Psoas muscle (tissue), 8 donors: ENCODE measurements around the gene DDX41. TPM values are rescaled to one million over a fixed set of nuclear protein-coding genes. Genes with fewer than 3 reads are reported as not detected.

Experiments used
- ATAC-seq, 4 donors: fragments of 200-7000 bp; cut with Tn5 transposase; one replicate each; pipeline ENCODE4 v1.9.1; 2020; ENCODE audit warnings: moderate library complexity in 3 of 4, mild to moderate bottlenecking in 2 of 4
- DNase-seq, 2 donors: peaks; one replicate each; pipeline ENCODE4 v3.0.0-alpha.2; 2020
- H3K27ac ChIP-seq: fragments of 200-600 bp; one replicate; pipeline ENCODE4 v1.8.0; 2022
- H3K27me3 ChIP-seq, 3 donors: fragments of 200-600 bp in 1 of 3; one replicate each; pipeline versions ENCODE4 v1.6.1 to v1.8.0; 2013 to 2022; ENCODE audit warnings: low read length in 2 of 3, mild to moderate bottlenecking in 2 of 3, moderate library complexity in 1 of 3; ENCODE audit not compliant: insufficient read depth in 3 of 3
- H3K36me3 ChIP-seq, 2 donors: fragments of 200-600 bp in 1 of 2; one replicate each; pipeline versions ENCODE4 v1.6.1 to v1.8.0; 2013 to 2022; ENCODE audit warnings: low read depth in 1 of 2, mild to moderate bottlenecking in 1 of 2, moderate library complexity in 1 of 2; ENCODE audit not compliant: insufficient read depth in 1 of 2
- H3K4me1 ChIP-seq: fragments of 200-600 bp; one replicate; pipeline ENCODE4 v1.8.0; 2022
- H3K4me3 ChIP-seq: fragments of 200-600 bp; one replicate; pipeline ENCODE4 v1.8.0; 2022; ENCODE audit warnings: mild to moderate bottlenecking
- H3K9me3 ChIP-seq: fragments of 200-600 bp; one replicate; pipeline ENCODE4 v1.8.0; 2022
- CTCF ChIP-seq: fragments of 200-600 bp; IDR thresholded peaks from one replicate; pipeline ENCODE4 v1.8.0; 2022; ENCODE audit warnings: antibody characterized with exemption
- WGBS, 3 donors: extraction: QIAGEN DNeasy Blood & Tissue Kit; methylation state at CpG; one replicate each; pipeline versions ENCODE4 v1.1.6 to v1.1.7; 2013; 5-methylcytosine and 5-hydroxymethylcytosine counted together
- intact Hi-C, 2 donors: fragments of 100-400 bp; cut with DNase I; formaldehyde crosslinking; loops; one replicate each; pipeline versions ENCODE4 v1.11.0 to v1.14.2; 2022
- polyA plus RNA-seq, 3 donors: library from polyadenylated mRNA; stranded (reverse); fragments of 200-250 nt; gene quantifications; one replicate each; pipeline ENCODE4 v1.2.3, GENCODE V29; 2013
- total RNA-seq, 4 donors: library from RNA; stranded (reverse); fragmentation: NEBNext Ultra II Directional in 2 of 4; extraction: Animal tissue kit (Norgen Biotek cat#: 25700) in 2 of 4; gene quantifications; one replicate each; pipeline versions ENCODE4 v1.2.1 to v1.2.4, GENCODE V29; 2021 to 2023
- donor health status: healthy with polysubstance abuse.
- donor health status: DM: no; HTN: no; CAD: no; lungs with moderate emphysema.
- donor health status: Bipolar disorder and iron deficiency.
- donor health status: healthy.
- donor health status: DM: yes; HTN: yes; CAD: no.
- donor health status: DM: no; HTN: no; CAD: no.
- donor health status: DM: no; HTN: no; CAD: no.
- donor health status: DM: yes; HTN: yes; CAD: no.

Gene DDX41
- total and polyA plus RNA-seq, 7 donors, result 37.2 to 71.6 (median 41.0) TPM

DNA sequence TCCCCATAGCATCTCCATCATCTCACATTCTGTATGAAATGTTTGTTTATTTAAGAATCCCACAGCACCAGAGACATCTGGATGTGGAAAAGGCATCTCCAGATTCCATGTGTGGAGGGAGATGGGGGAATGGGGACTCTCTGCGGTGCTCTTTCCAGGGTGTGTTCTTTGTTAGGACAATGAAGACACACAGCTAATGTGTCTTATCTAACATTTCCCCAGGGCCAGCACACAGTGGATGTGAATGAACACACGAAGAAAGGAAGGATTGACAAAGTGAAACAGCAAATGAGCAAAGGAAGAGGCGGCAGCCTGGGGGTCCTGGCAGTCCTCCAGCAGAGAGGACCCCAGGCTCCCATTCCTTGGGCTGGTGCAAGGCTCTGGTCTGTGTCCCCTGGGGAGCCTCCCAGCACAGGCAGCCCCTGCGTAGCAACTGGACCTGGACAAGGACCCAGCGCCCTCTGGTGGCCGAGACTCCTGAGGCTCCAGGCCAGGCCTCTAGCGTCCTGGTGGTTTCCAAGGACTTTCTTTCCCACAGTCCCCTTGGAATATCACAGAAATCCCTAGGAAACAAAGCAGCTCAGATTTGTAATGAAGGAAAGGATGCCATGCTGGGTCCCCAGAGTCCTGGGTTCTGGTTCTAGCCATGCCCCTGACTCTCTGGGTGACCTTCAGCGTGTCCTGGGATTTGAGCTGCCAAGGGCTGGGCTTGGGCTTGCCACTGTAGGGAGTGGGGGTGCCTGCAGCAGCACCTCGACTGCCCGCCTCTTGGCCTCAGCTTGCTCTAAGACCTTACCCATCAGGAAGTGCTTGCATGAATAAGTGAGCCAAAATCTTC is 15.9 kb downstream of the DDX41 start:
- H3K36me3 ChIP-seq, result peaks cover 0 to 8% of the 10 kb centered on the region in 2 donors
- intact Hi-C loops, result loop anchor here (2.0 to 5.0 kb wide), 4 partner anchors 46 to 110 kb away; partner anchors contain the start of gene F12 (in 1 of the 2)
- peak; percentile 32 to 54 (median 34) for ATAC-seq
- WGBS, 3 donors, result 17 to 19% (median 17%) methylated on average over 10 of the region's 10 CpGs
- no peak overlapping the region for H3K4me3 ChIP-seq
- H3K9me3 ChIP-seq, result no peaks in the 10 kb centered on the region
- peak overlapping the region; percentile 3 for H3K27ac ChIP-seq
- H3K4me1 ChIP-seq, result no peaks in the 10 kb centered on the region
- DNase-seq, result peak; percentile 92 to 96
- TF ChIP-seq CTCF, result peak; percentile 93
- no peaks in the 10 kb centered on the region for H3K27me3 ChIP-seq

GRCh38 chr5:177499842-177500241 is 16.9 kb downstream of the DDX41 start:
- Histone ChIP-seq H3K4me1 (peaks cover 9% of the 10 kb centered on the region), H3K9me3 (no peaks in the 10 kb centered on the region), H3K27ac (no peak overlapping the region), H3K4me3 (no peak overlapping the region), H3K27me3 (no peaks in the 10 kb centered on the region), H3K36me3 (peaks cover 0 to 12% of the 10 kb centered on the region in 2 donors)
- no peak for ATAC-seq
- intact Hi-C loops, result loop anchor here (2.0 to 5.0 kb wide), 4 partner anchors 45 to 109 kb away; partner anchors contain the start of gene F12 (in 1 of the 2)
- 57 to 70% (median 67%) methylated on average over 6 of the region's 6 CpGs for WGBS, 3 donors
- TF ChIP-seq CTCF, result no peak
- DNase-seq, result no peak

GRCh38 chr5:177498013-177498787 is 18.6 kb downstream of the DDX41 start:
- peaks cover 26% of the 10 kb centered on the region for H3K4me1 ChIP-seq
- H3K36me3 ChIP-seq, result peaks cover 0 to 14% of the 10 kb centered on the region in 2 donors
- no peaks in the 10 kb centered on the region for H3K9me3 ChIP-seq
- DNase-seq (peak; percentile 62 to 81), ATAC-seq (peak in 1 of 4 donors; percentile 4)
- 16 to 24% (median 17%) methylated on average over 41 to 48 of the region's 48 CpGs for WGBS, 3 donors
- no peaks in the 10 kb centered on the region for H3K27me3 ChIP-seq
- intact Hi-C loops, result no loop called here
- peak overlapping the region; percentile 94 for H3K27ac ChIP-seq
- peak overlapping the region; percentile 85 for H3K4me3 ChIP-seq
- TF ChIP-seq CTCF, result no peak

- peak; percentile 83 to 86 (median 84) for ATAC-seq
- peaks cover 0 to 22% of the 10 kb centered on the region in 2 donors for H3K36me3 ChIP-seq
- intact Hi-C loops, result no loop called here
Observed at GRCh38 chr5:177497292-177498012, 19.3 kb downstream of the DDX41 start, which contains the start of gene PDLIM7. TSS of gene PDLIM7 (minus strand) at chr5:177497604. CDS start at chr5:177496512, 1,092 bp downstream.

More at GRCh38 chr5:177497292-177498012, 19.3 kb downstream of the DDX41 start, which contains the start of gene PDLIM7:
- WGBS, 3 donors, result 0 to 1% (median 0%) methylated on average over 50 to 73 of the region's 73 CpGs
- Histone ChIP-seq H3K4me3 (peak within 1 kb of the TSS; percentile 85), H3K4me1 (peaks cover 33% of the 10 kb centered on the region), H3K27ac (peak within 1 kb of the TSS; percentile 94), H3K27me3 (no peaks in the 10 kb centered on the region), H3K9me3 (no peaks in the 10 kb centered on the region)
- DNase-seq, result peak; percentile 96 to 98
- no peak for TF ChIP-seq CTCF
